CD4-positive, alpha-beta T cell (primary cell): Measurements from ENCODE around the gene CORIN. TPM values are rescaled to one million over a fixed set of nuclear protein-coding genes. Genes with fewer than 3 reads are reported as not detected.
A peak's percentile ranks its signal among the peaks of the same experiment; 100 is the strongest.

Experiments used
- ATAC-seq: fragments of 200-7000 bp; cut with Tn5 transposase; one replicate; pipeline ENCODE4 v1.10.0; 2022; ENCODE audit warnings: mild to moderate bottlenecking; ENCODE audit not compliant: poor library complexity
- CTCF ChIA-PET: fragments of 350-600 bp; sonication (Branson Sonifier 250); formaldehyde crosslinking; loops from one replicate; lab custom pipeline; 2021; ENCODE audit warnings: antibody characterized with exemption, inconsistent platforms; lab: Charles Lee
- POLR2A ChIA-PET: fragments of 350-600 bp; sonication (Branson Sonifier 250); formaldehyde crosslinking; loops from one replicate; lab custom pipeline; 2021; ENCODE audit warnings: antibody characterized with exemption, inconsistent platforms; lab: Charles Lee
- DNase-seq, 14 experiments: peaks; one replicate each; pipeline ENCODE4 v3.0.0-alpha.2; 2013 to 2020; ENCODE audit warnings: mixed read lengths in 2 of 14
- H3K27ac ChIP-seq, 2 donors: one replicate each; pipeline versions ENCODE4 v1.5.1 to v1.7.0; 2013; ENCODE audit warnings: low read length in 2 of 2, low read depth in 1 of 2, mild to moderate bottlenecking in 1 of 2
- H3K27me3 ChIP-seq, 2 experiments: 1 replicate in 1 of 2; 2 replicates in 1 of 2; pipeline versions ENCODE4 v1.6.1 to v1.7.0; 2013; ENCODE audit warnings: low read length in 2 of 2, control low read depth in 1 of 2, mild to moderate bottlenecking in 1 of 2, moderate library complexity in 1 of 2; ENCODE audit not compliant: insufficient read depth in 2 of 2, control insufficient read depth in 1 of 2
- H3K36me3 ChIP-seq: one replicate; pipeline ENCODE4 v1.6.1; 2013; ENCODE audit warnings: low read length, control low read depth; ENCODE audit not compliant: insufficient read depth
- H3K4me1 ChIP-seq: one replicate; pipeline ENCODE4 v1.6.1; 2013; ENCODE audit warnings: low read length, control low read depth; ENCODE audit not compliant: insufficient read depth
- H3K4me3 ChIP-seq: one replicate; pipeline ENCODE4 v1.5.1; 2013; ENCODE audit warnings: mild to moderate bottlenecking, low read length, moderate library complexity
- H3K9me3 ChIP-seq, 2 experiments: 1 replicate in 1 of 2; 2 replicates in 1 of 2; pipeline versions ENCODE4 v1.6.1 to v1.7.0; 2013; ENCODE audit warnings: low read length in 2 of 2, mild to moderate bottlenecking in 2 of 2, control low read depth in 1 of 2, moderate library complexity in 1 of 2; ENCODE audit not compliant: control insufficient read depth in 1 of 2, insufficient read depth in 1 of 2
- H3K27ac Mint-ChIP-seq: one replicate; pipeline ENCODE4 v1.8.0; 2020; ENCODE audit warnings: mixed read lengths
- H3K27me3 Mint-ChIP-seq: one replicate; pipeline ENCODE4 v1.8.0; 2021; ENCODE audit warnings: mixed read lengths
- H3K36me3 Mint-ChIP-seq: one replicate; pipeline ENCODE4 v1.8.0; 2021; ENCODE audit warnings: low read depth, mixed read lengths
- H3K4me1 Mint-ChIP-seq: one replicate; pipeline ENCODE4 v1.8.0; 2021; ENCODE audit warnings: low read depth, mixed read lengths
- H3K4me3 Mint-ChIP-seq: one replicate; pipeline ENCODE4 v1.8.0; 2020; ENCODE audit warnings: mild to moderate bottlenecking, mixed read lengths
- H3K9me3 Mint-ChIP-seq: one replicate; pipeline ENCODE4 v1.8.0; 2020; ENCODE audit warnings: mixed read lengths
- intact Hi-C, 2 experiments: fragments of 100-400 bp; cut with DNase I in 1 of 2; cut with micrococcal nuclease in 1 of 2; formaldehyde crosslinking; loops; one replicate each; pipeline versions ENCODE4 v1.15.1 to v1.9.0; 2023 to 2025; cut with DNase I, micrococcal nuclease
- polyA plus RNA-seq, 2 donors: library from polyadenylated mRNA; unstranded; fragments of 120-200 nt; gene quantifications; one replicate each; pipeline ENCODE4 v1.2.1, GENCODE V29; 2013
- total RNA-seq, 174 experiments: library from RNA in 2 of 174; stranded (reverse) in 2 of 174; gene quantifications; one replicate each; pipeline ENCODE4 v1.2.3 and lab custom pipeline; 2021 to 2026
- TF ChIP-seq, protein P1 (sequence below): fragments of 200-600 bp; IDR thresholded peaks from one replicate; pipeline ENCODE4 v1.8.0; 2022; ENCODE audit warnings: antibody characterized with exemption, mild to moderate bottlenecking

The CORIN gene, protein sequence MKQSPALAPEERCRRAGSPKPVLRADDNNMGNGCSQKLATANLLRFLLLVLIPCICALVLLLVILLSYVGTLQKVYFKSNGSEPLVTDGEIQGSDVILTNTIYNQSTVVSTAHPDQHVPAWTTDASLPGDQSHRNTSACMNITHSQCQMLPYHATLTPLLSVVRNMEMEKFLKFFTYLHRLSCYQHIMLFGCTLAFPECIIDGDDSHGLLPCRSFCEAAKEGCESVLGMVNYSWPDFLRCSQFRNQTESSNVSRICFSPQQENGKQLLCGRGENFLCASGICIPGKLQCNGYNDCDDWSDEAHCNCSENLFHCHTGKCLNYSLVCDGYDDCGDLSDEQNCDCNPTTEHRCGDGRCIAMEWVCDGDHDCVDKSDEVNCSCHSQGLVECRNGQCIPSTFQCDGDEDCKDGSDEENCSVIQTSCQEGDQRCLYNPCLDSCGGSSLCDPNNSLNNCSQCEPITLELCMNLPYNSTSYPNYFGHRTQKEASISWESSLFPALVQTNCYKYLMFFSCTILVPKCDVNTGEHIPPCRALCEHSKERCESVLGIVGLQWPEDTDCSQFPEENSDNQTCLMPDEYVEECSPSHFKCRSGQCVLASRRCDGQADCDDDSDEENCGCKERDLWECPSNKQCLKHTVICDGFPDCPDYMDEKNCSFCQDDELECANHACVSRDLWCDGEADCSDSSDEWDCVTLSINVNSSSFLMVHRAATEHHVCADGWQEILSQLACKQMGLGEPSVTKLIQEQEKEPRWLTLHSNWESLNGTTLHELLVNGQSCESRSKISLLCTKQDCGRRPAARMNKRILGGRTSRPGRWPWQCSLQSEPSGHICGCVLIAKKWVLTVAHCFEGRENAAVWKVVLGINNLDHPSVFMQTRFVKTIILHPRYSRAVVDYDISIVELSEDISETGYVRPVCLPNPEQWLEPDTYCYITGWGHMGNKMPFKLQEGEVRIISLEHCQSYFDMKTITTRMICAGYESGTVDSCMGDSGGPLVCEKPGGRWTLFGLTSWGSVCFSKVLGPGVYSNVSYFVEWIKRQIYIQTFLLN
- under 1 TPM in 1 of 2 experiments, not detected in 1; 0.14 TPM for total RNA-seq
- polyA plus RNA-seq (2013, experiment 1 of 2), result 0.13 TPM
- polyA plus RNA-seq (2013, experiment 2 of 2), result 0.14 TPM
- total RNA-seq (lab: John Stamatoyannopoulos, UW), result 0 to 1.6 (median 0.17) reads per million in 172 experiments

DNA sequence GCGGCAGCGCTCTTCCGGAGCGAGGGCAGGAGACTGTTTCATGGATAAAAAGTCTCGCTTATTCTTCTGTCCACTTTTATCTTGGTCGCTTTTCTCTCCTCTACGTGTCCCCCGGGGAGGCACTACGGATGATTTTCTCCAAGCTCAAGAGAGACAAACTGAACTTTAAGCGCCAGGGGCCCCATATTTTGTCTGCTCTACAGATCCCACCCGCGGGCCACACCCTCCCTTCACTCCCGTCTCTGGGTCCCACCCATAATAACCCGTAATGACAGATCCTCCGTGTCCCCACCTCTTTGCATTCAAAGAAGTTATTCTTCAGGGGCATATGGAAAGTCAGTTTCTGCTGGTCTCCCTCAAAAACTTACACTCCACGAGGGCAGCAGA, at the start of gene CORIN:
Gene CORIN (minus strand): TSS at position 160 of the 387 bp plus-strand sequence. CDS start 118 bp downstream, at position 42.
- H3K9me3 ChIP-seq, result no peaks in the 10 kb centered on the region
- peaks cover 36% of the 10 kb centered on the region for H3K4me1 ChIP-seq
- Mint-ChIP-seq H3K9me3 (no peaks in the 10 kb centered on the region), H3K27me3 (peaks cover 4% of the 10 kb centered on the region), H3K4me1 (peaks cover 37% of the 10 kb centered on the region), H3K4me3 (peak within 1 kb of the TSS; percentile 91), H3K36me3 (no peaks in the 10 kb centered on the region), H3K27ac (peak within 1 kb of the TSS; percentile 68)
- intact Hi-C loops, result loop anchor here in 1 of 2 experiments (5.0 kb wide), 1 partner anchor 141 kb away; no protein-coding TSS in a partner anchor
- H3K27ac ChIP-seq, result no peak within 1 kb of the TSS
- ChIA-PET CTCF (no interaction called here), POLR2A (interaction anchor here (0.7 to 1.7 kb wide), 4 partner anchors 11 to 239 kb away, joined by 3 to 7 read pairs (median 4); partner anchors contain the start of gene NFXL1)
- TF ChIP-seq, protein P1, sequence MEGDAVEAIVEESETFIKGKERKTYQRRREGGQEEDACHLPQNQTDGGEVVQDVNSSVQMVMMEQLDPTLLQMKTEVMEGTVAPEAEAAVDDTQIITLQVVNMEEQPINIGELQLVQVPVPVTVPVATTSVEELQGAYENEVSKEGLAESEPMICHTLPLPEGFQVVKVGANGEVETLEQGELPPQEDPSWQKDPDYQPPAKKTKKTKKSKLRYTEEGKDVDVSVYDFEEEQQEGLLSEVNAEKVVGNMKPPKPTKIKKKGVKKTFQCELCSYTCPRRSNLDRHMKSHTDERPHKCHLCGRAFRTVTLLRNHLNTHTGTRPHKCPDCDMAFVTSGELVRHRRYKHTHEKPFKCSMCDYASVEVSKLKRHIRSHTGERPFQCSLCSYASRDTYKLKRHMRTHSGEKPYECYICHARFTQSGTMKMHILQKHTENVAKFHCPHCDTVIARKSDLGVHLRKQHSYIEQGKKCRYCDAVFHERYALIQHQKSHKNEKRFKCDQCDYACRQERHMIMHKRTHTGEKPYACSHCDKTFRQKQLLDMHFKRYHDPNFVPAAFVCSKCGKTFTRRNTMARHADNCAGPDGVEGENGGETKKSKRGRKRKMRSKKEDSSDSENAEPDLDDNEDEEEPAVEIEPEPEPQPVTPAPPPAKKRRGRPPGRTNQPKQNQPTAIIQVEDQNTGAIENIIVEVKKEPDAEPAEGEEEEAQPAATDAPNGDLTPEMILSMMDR, result no peak
- H3K4me3 ChIP-seq, result peak within 1 kb of the TSS; percentile 74
- H3K27me3 ChIP-seq, result no peaks in the 10 kb centered on the region
- H3K36me3 ChIP-seq, result no peaks in the 10 kb centered on the region
- ATAC-seq (no peak), DNase-seq (peak in 2 of 14 experiments; percentile 1 to 11)

DNA sequence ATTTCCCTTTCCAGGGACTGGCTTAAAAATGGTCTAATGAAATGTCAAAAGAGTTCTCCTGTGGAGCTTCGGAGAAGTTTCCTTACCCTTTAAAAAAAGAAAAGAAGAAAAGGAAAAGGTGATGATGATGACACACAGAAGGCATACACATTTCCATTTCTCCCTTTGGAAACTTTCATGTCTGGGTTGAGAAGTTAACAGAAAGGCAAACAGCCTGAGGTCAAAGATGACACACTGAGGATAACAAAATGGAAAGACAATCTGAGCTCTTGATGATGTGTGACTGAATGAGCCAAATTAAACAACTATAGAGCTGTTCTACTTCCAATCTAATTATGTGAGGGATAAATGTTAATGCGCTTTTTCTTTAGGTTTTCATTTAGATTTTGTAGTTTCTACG, 44.4 kb upstream of the CORIN start:
- no peak overlapping the region for H3K4me3 Mint-ChIP-seq
- H3K9me3 ChIP-seq, result no peaks in the 10 kb centered on the region
- H3K27ac Mint-ChIP-seq, result no peak overlapping the region
- H3K27me3 Mint-ChIP-seq, result no peaks in the 10 kb centered on the region
- no peaks in the 10 kb centered on the region for H3K4me1 Mint-ChIP-seq
- intact Hi-C loops, result no loop called here
- H3K9me3 Mint-ChIP-seq, result no peaks in the 10 kb centered on the region
- H3K27me3 ChIP-seq, result no peaks in the 10 kb centered on the region
- peaks cover 59% of the 10 kb centered on the region for H3K36me3 ChIP-seq
- ChIA-PET POLR2A (no interaction called here), CTCF (no interaction called here)
- H3K4me1 ChIP-seq, result no peaks in the 10 kb centered on the region
- no peak overlapping the region for H3K27ac ChIP-seq
- ATAC-seq (no peak), DNase-seq (no peak)
- TF ChIP-seq, protein P1, result no peak
- H3K36me3 Mint-ChIP-seq, result peaks cover 87% of the 10 kb centered on the region
- H3K4me3 ChIP-seq, result no peak overlapping the region

DNA sequence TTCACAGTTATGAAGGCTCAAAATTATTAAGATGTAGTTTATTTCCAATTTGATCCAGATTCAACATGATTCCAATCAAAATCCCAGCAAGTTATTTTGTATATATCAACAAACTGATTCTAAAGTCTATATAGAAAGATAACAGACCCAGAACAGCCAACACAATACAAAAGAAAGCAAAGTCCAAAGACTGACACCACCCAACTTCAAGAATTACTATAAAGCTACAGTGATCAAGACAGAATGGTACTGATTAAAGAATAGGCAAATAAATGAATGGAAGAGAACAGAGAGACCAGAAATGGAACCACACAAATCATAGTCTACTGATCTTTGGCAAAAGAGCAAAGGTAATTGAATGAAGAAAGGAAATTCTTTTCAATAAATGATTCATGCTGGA, 41.6 kb upstream of the CORIN start:
- H3K36me3 ChIP-seq, result peaks cover 59% of the 10 kb centered on the region
- H3K27me3 Mint-ChIP-seq, result no peaks in the 10 kb centered on the region
- ChIA-PET CTCF (interaction anchor here (1.2 kb wide), 1 partner anchor 24 kb away, joined by 4 read pairs; no protein-coding TSS in a partner anchor), POLR2A (no interaction called here)
- peaks cover 88% of the 10 kb centered on the region for H3K36me3 Mint-ChIP-seq
- TF ChIP-seq, protein P1, result no peak
- no peak for ATAC-seq
- no peak overlapping the region for H3K27ac ChIP-seq
- intact Hi-C loops, result no loop called here
- H3K27me3 ChIP-seq, result no peaks in the 10 kb centered on the region
- H3K9me3 ChIP-seq, result no peaks in the 10 kb centered on the region
- no peaks in the 10 kb centered on the region for H3K9me3 Mint-ChIP-seq
- H3K4me1 ChIP-seq, result no peaks in the 10 kb centered on the region
- H3K4me3 ChIP-seq, result no peak overlapping the region
- H3K4me1 Mint-ChIP-seq, result peaks cover 1% of the 10 kb centered on the region
- H3K4me3 Mint-ChIP-seq, result no peak overlapping the region
- DNase-seq, result no peak
- no peak overlapping the region for H3K27ac Mint-ChIP-seq
